Activated CD8-positive, alpha-beta memory T cell treated with anti-CD3 and anti-CD28 coated beads, Interleukin-2, amount 50 U/mL, for 48 hours (primary cell): ENCODE measurements around the gene FASTKD3.

Source experiments
- DNase-seq: peaks from one replicate; pipeline ENCODE4 v3.0.0-alpha.2; 2020

Gene FASTKD3

GRCh38 chr5:7846327-7846726, 22.5 kb downstream of the FASTKD3 start:
- DNase-seq: no peak

DNA sequence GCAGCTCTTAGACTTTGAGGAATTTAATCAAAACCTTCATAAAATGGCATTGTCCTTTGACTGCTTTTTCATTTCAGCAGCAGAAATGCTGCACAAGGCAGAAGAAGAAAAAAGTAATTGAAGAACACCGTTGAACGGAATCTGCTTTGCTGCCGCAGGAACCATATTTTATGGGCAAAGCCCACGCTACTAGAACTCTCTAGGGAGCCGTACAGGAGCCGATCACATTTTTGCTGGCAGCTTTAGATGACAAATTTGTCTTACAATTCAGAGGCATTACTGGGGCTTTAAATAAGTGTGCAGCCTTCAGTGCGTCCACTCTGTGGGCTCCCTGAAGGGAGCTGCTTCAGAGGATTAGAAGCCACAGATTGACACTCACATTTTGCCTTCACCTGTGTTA, 23.3 kb downstream of the FASTKD3 start:
- no peak for DNase-seq

- no peak for DNase-seq
Observed at GRCh38 chr5:7844901-7845300, 23.9 kb downstream of the FASTKD3 start.

GRCh38 chr5:7842531-7842930, 26.3 kb downstream of the FASTKD3 start:
- DNase-seq: no peak

GRCh38 chr5:7837403-7837802, 31.4 kb downstream of the FASTKD3 start:
- no peak for DNase-seq

DNA sequence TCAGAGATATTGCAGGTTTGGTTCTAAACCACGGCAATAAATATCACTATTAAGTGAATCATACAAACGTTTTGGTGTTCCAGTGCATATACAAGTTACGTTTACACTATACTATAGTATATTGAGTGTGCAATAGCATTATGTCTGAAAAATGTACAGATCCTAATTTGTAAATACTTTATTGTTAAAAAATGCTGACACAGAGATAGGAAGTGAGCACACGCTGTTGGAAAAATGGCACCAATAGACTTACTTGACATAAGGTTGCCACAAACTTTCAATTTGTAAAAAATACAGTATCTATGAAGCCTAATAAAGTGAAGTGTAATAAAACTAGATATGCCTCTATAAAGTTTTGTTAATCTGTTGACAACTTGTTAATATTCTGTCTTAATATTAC, 33.8 kb downstream of the FASTKD3 start:
- DNase-seq: no peak

GRCh38 chr5:7828269-7828668, 40.6 kb downstream of the FASTKD3 start:
- DNase-seq: no peak

- no peak for DNase-seq
Observed at GRCh38 chr5:7827610-7828009, 41.2 kb downstream of the FASTKD3 start.

GRCh38 chr5:7825630-7826029, 43.2 kb downstream of the FASTKD3 start:
- DNase-seq: no peak

DNA sequence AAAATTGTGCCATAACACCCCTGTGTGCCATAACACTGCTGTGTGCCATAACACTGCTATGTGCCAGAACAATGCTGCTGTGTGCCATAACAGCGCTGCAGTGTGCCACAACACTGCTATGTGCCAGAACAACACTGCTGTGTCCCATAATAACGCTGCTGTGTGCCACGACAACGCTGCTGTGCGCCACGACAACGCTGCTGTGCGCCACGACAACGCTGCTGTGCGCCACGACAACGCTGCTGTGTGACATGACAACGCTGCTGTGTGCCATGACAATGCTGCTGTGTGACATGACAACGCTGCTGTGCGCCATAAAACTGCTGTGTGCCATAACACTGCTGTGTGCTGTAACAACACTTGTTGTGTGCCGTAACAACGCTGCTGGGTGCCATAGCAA, 43.8 kb downstream of the FASTKD3 start:
- DNase-seq: no peak

DNA sequence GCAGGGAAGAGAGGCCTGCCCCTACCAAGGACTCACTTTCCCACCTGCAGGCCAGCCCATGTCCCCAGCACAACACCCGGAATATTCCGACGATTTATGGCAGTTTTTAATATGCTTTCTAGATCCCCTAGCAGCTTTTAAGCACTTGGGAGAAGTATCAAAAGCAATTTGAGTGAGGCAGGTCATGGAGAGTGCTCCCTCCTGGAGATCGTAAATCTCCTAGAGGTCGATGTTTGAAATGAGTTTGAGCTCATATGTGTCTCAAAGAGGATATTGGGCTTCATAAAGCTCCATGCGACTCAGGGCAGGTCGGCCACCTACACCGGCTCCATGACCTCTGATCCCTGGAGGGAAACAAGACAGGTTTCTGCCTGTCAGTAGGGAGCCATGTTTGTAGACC, 45.2 kb downstream of the FASTKD3 start:
- DNase-seq: no peak

- DNase-seq: no peak
Observed at GRCh38 chr5:7822449-7822848, 46.4 kb downstream of the FASTKD3 start.

GRCh38 chr5:7816535-7816901, 52.3 kb downstream of the FASTKD3 start:
- no peak for DNase-seq

- DNase-seq: peak; percentile 87
Observed at GRCh38 chr5:7815892-7816534, 52.8 kb downstream of the FASTKD3 start.

DNA sequence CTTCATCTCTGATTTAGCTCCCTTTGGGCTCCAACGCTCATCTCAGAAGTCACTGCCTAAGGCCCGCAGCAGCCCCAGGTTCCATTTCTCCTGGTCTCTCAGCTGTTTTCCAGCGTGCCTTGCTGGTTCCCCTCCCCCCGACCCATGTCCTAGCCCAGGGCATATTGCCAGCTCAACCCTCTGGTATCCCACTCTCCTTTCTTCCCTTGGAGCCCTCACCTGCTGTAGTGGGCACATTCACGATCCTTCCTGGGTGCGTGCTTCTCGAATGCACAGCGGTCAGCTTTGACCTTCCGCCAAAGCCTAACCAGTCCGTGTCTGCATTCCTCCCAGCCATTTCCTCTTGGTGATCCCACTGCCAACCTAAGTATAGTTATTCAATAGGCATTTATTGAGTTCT, 54.0 kb downstream of the FASTKD3 start:
- DNase-seq: no peak

DNA sequence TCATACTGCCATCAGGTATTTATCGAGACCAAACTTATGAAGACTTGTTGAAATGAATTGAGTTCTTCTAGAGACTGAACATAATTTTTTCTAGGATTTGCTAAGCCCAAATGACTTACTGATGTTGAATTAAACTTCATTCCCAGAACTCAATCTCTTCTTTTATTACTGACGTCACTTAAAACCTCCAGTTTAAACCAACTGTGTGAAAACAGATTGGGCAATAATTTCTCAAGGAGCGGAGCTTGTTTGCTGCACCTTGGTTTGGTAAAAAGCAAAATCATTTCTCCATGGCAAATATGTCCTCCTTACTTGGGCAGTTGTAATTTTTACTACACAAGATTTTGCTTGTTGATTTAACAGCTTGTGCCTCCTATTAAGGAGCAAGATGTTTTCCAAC, 55.3 kb downstream of the FASTKD3 start:
- no peak for DNase-seq

DNA sequence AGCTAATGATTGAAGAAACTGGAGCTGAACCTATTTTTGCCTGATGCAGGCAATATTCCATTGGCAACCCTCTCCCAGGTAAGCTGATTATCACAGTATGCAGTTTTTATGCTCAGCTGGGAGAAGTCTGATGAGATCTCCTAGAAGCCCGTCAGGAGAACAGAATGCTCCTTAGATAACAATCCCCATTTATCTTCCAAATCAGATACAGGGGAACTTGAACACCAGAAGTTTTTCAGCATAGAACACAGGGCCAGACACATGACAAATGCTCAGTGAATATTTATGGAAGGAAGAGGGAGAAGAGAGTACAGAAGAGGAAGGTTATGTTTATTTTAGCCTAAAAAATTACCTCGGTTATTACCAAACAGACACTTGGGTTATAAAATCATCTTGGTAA, 55.8 kb downstream of the FASTKD3 start:
- DNase-seq: no peak

GRCh38 chr5:7811715-7812114, 57.1 kb downstream of the FASTKD3 start:
- no peak for DNase-seq
